GM18951 (cell line): ENCODE results near the gene DENND1A.
"Not testable (repeated sequence)": the region's sequence is repeated elsewhere in the genome, so short reads cannot be mapped to it uniquely, and the experiment has no call there.

Source experiments
- POLR2A ChIP-seq: IDR thresholded peaks from 4 replicates; pipeline ENCODE4 v1.6.1; 2011; ENCODE audit warnings: mild to moderate bottlenecking; ENCODE audit not compliant: insufficient read length, insufficient read depth; ENCODE audit errors: extremely low read depth
- in situ Hi-C: fragments of 300-500 bp; cut with MboI; formaldehyde crosslinking; loops from one replicate; pipeline ENCODE4 v1.12.0; 2022; ENCODE audit warnings: low sequenced_read_pairs, mixed read lengths, inconsistent platforms; ENCODE audit not compliant: unreplicated experiment

The DENND1A gene

GRCh38 chr9:123432331-123433236 lies 497.3 kb downstream of the DENND1A start:
- in situ Hi-C loops = no loop called here
- TF ChIP-seq POLR2A = no peak

DNA sequence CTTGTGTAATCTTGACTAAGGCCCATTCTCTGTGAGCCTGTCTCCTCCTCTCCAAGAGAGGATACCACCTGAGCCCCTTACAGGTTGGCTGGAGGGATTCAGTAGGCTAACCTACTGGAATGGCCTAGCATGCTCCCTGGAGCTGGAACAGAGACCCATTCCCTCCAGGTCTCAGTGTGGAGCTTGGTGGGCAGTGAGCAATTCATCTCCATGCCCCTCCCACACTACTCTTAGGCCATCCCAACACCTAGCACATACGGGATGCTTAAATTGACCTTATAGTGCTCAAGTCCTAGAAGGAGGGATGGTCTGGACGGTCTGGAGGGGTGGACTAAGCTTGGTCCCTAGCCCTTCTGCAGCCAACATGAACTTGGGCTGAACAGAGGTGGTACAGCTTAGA lies 498.3 kb downstream of the DENND1A start:
- no peak for TF ChIP-seq POLR2A
- in situ Hi-C loops = no loop called here

DNA sequence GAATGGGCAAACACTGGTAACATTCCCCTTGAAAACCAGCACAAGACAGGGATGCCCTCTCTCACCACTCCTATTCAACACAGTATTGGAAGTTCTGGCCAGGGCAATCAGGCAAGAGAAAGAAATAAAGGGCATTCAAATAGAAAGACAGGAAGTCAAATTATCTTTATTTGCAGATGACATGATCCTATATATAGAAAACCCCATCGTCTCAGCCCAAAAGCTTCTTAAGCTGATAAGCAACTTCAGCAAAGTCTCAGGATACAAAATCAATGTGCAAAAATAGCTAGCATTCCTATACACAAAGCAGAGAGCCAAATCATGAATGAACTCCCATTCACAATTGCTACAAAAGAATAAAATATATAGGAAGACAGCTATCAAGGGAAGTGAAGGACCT lies 501.5 kb downstream of the DENND1A start:
- in situ Hi-C loops = not testable (repeated sequence)

GRCh38 chr9:123426406-123426805 lies 503.5 kb downstream of the DENND1A start:
- TF ChIP-seq POLR2A = no peak
- in situ Hi-C loops = no loop called here

- no peak for TF ChIP-seq POLR2A
- in situ Hi-C loops = no loop called here
Measured at GRCh38 chr9:123425836-123426365, 504.0 kb downstream of the DENND1A start.

- in situ Hi-C loops = no loop called here
- TF ChIP-seq POLR2A = no peak
Measured at GRCh38 chr9:123425261-123425821, 504.6 kb downstream of the DENND1A start.

- no peak for TF ChIP-seq POLR2A
- in situ Hi-C loops = loop anchor here (25.0 kb wide), 1 partner anchor 888 kb away; no protein-coding TSS in a partner anchor
Measured at GRCh38 chr9:123424552-123425225, 505.2 kb downstream of the DENND1A start.

DNA sequence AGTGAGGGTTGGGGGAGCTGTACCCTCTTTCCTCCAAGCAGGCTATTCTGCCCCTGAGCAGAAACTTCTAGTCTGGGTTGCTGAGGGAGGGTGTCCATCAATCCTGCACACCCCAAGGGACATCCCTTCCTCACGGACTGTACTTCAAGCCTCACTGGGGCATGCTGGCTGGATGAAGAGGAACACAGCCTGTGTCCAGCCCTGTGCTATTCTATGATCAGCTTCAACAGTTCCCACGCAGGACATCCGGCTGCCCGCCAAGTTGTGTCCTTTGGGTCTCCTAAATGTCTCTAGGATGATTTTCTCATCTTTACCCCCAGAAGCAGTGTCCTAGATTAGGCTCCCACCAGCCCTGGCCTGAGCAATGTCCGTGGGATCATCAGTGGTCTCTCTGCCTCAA lies 505.8 kb downstream of the DENND1A start:
- in situ Hi-C loops = loop anchor here (25.0 kb wide), 1 partner anchor 888 kb away; no protein-coding TSS in a partner anchor
- no peak for TF ChIP-seq POLR2A

DNA sequence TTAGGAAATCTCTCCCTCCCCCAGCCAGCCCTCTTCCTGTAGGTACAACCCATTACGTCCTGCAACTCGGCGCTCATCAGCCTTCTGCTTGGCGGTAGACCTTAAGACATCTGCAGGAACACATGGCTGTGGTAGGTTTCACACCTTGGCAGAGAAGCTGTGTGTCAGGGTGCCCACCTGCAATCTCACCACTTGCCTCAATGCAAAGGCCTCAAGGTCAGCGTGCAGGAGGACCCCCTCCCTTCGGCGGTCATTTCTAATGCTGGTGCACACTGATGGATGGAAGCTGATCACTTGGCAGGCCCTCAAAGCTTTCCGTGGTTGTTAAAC lies 506.6 kb downstream of the DENND1A start:
- TF ChIP-seq POLR2A = no peak
- in situ Hi-C loops = loop anchor here (25.0 kb wide), 1 partner anchor 889 kb away; no protein-coding TSS in a partner anchor

DNA sequence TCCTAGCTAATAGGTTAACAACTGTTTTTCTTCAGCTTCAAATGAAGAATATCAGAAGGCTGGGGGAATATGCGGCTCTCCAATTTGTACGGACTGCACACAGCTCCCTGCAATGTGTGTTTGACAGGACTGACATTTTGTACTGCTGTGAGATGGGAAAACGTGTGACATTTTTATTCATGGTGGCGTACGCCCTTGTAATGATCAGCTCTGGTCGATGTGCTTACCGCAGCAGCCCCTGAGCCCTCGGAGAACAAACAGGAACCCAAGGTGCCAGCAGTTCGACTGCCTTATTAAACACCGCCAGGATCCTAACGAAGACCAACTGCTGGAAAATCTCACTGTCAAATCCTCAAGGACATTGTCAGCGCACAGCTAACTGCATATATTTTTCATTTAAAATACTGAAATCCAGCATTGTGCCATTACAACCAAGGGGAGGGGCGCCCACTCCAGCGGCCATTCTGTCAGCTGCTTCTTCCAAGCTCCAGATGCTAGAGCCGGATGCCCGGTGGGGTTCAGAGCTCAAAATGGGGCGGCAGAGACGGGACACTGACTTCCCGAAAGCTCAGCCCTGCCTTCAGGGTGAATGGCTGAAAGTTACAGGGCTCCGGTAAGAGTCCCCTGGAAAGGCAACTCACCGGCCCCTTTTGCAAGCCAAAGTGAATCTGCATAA lies 507.2 kb downstream of the DENND1A start:
- in situ Hi-C loops = loop anchor here (25.0 kb wide), 1 partner anchor 890 kb away; no protein-coding TSS in a partner anchor
- no peak for TF ChIP-seq POLR2A

DNA sequence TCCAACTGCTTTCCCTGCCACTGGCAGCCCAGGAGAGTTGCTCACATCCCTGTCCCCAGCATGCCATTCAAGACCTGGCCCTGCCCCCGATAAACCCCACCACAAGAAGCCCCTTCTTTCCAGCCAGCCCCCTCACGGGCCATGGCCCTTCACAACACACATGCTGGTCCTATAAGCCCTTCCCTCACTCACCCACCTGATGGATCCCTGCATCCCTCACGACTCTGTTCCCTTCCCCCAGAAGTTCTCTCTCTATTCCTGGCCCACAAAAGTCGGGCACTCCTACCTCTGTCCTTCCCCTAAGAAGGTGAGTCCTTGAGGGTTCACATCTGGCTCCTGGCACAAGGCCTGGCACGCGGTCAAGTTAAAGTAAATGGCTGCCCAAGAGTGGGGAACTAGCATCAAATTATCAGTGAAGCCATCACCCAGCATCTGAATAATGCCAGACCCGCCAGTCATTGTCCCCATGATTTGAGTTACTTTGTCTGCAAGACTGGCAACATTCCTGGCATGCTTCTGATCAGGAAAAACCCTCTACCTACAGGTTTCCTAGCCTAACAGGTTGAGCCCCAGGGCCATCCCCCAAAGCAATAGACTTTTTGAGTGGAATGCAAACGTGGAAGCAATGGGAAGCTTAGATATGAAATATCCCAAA lies 508.0 kb downstream of the DENND1A start:
- in situ Hi-C loops = loop anchor here (25.0 kb wide), 1 partner anchor 890 kb away; no protein-coding TSS in a partner anchor
- TF ChIP-seq POLR2A = no peak

DNA sequence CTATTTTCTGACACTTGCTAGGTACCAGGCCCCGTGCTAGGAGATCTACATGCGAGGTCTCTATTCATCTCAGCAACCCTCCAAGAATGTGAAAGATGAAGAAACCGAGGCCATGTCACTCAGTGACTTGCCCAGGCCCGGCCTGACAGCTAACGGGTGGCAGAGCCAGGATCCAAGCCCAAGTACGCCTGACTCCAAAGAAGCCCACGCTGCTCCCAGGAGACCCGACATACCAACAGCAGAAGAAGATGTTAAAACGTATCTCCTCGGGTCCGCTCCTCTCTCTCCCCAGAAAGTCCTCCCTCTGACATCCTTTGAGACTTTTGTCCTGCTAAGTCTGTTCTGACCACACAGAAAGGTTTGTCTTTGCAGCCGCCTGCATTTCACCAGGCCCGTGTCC lies 508.7 kb downstream of the DENND1A start:
- no peak for TF ChIP-seq POLR2A
- in situ Hi-C loops = loop anchor here (25.0 kb wide), 1 partner anchor 891 kb away; no protein-coding TSS in a partner anchor
